Keratinocyte (primary cell): ENCODE measurements around the gene RITA1. TPM values are rescaled to one million over a fixed set of nuclear protein-coding genes. Genes with fewer than 3 reads are reported as not detected.
A peak's percentile ranks its signal among the peaks of the same experiment; 100 is the strongest.

Experiments
- DNase-seq: peaks from one replicate; pipeline ENCODE4 v3.0.0-alpha.2; 2011; ENCODE audit warnings: low read depth, missing footprints, low spot score
- FAIRE-seq: peaks from 2 replicates; lab custom pipeline; 2011; peaks lifted over from hg19 to GRCh38; lab: Jason Lieb, UNC
- H2AFZ ChIP-seq: 2 replicates; pipeline ENCODE4 v1.6.0; 2012; ENCODE audit warnings: low read length, control low read depth, inconsistent platforms; ENCODE audit not compliant: control insufficient read depth
- H3K27ac ChIP-seq: 2 replicates; pipeline ENCODE4 v1.5.1; 2011; ENCODE audit warnings: low read length; ENCODE audit not compliant: control insufficient read depth, insufficient read depth
- H3K27me3 ChIP-seq: 3 replicates; pipeline ENCODE4 v1.6.0; 2011; ENCODE audit warnings: low read length; ENCODE audit not compliant: control insufficient read depth, insufficient read depth; ENCODE audit errors: extremely low read depth
- H3K36me3 ChIP-seq, 2 experiments: 2 replicates in 1 of 2; 3 replicates in 1 of 2; pipeline ENCODE4 v1.5.1; 2011; ENCODE audit warnings: low read length in 2 of 2, mild to moderate bottlenecking in 1 of 2; ENCODE audit not compliant: control insufficient read depth in 2 of 2, insufficient read depth in 2 of 2; ENCODE audit errors: extremely low read depth in 1 of 2
- H3K4me1 ChIP-seq: 3 replicates; pipeline ENCODE4 v1.5.1; 2011; ENCODE audit warnings: low read length; ENCODE audit not compliant: control insufficient read depth, insufficient read depth; ENCODE audit errors: extremely low read depth
- H3K4me2 ChIP-seq: 3 replicates; pipeline ENCODE4 v1.6.0; 2011; ENCODE audit warnings: low read depth, low read length; ENCODE audit not compliant: control insufficient read depth, insufficient read depth; ENCODE audit errors: extremely low read depth
- H3K4me3 ChIP-seq, 3 experiments: fragments of 200-600 bp in 1 of 3; sonication (generic) in 1 of 3; 2 replicates in 2 of 3; 3 replicates in 1 of 3; pipeline ENCODE4 v1.5.1; 2011 to 2016; ENCODE audit warnings: low read length in 3 of 3, mild to moderate bottlenecking in 3 of 3, control low read depth in 2 of 3, inconsistent platforms in 1 of 3, low read depth in 1 of 3, mixed read lengths in 1 of 3, mixed run types in 1 of 3, moderate library complexity in 1 of 3; ENCODE audit not compliant: control insufficient read depth in 2 of 3, insufficient read depth in 2 of 3; ENCODE audit errors: extremely low read depth in 1 of 3
- H3K79me2 ChIP-seq: 2 replicates; pipeline ENCODE4 v1.6.0; 2012; ENCODE audit warnings: low read length; ENCODE audit not compliant: control insufficient read depth, insufficient read depth
- H3K9ac ChIP-seq: 3 replicates; pipeline ENCODE4 v1.6.0; 2011; ENCODE audit warnings: low read length; ENCODE audit not compliant: control insufficient read depth, insufficient read depth; ENCODE audit errors: extremely low read depth
- H3K9me1 ChIP-seq: 3 replicates; pipeline ENCODE4 v1.6.0; 2011; ENCODE audit warnings: low read length; ENCODE audit not compliant: control insufficient read depth, insufficient read depth; ENCODE audit errors: extremely low read depth
- H3K9me3 ChIP-seq: 2 replicates; pipeline ENCODE4 v1.5.1; 2012; ENCODE audit warnings: low read depth, low read length; ENCODE audit not compliant: control insufficient read depth
- H4K20me1 ChIP-seq: 3 replicates; pipeline ENCODE4 v1.6.0; 2011; ENCODE audit warnings: low read length; ENCODE audit not compliant: control insufficient read depth, insufficient read depth; ENCODE audit errors: extremely low read depth
- CTCF ChIP-seq, 3 experiments: IDR thresholded peaks in 1 of 3; conservative IDR thresholded peaks in 1 of 3; optimal IDR thresholded peaks in 1 of 3; 2 replicates in 2 of 3; 3 replicates in 1 of 3; pipeline versions ENCODE3 to v1.5.1; 2011; ENCODE audit warnings: low read length in 3 of 3, mild to moderate bottlenecking in 3 of 3, moderate library complexity in 2 of 3, control low read depth in 1 of 3, inconsistent platforms in 1 of 3; ENCODE audit not compliant: insufficient read depth in 2 of 3; ENCODE audit errors: extremely low read depth in 1 of 3
- EZH2 ChIP-seq: IDR thresholded peaks from one replicate; pipeline ENCODE4 v1.6.1; 2012; ENCODE audit warnings: inconsistent platforms, mild to moderate bottlenecking, low read length, moderate library complexity
- dilution Hi-C: fragments of 300-500 bp; cut with MboI; formaldehyde crosslinking; loops from one replicate; pipeline ENCODE4 v1.7.0; 2020; ENCODE audit warnings: low sequenced_read_pairs; ENCODE audit not compliant: extremely low pct_ligation_motif_present
- polyA plus RNA-seq, 5 experiments: library from polyadenylated mRNA; depleted of rRNA in 3 of 5; stranded (reverse) in 3 of 5; stranded (forward) in 1 of 5; unstranded in 1 of 5; fragments of >200 nt; gene quantifications; 1 replicate in 1 of 5; 2 replicates in 3 of 5; 3 replicates in 1 of 5; pipeline versions ENCODE4 v1.2.1 to v1.2.3, GENCODE V29; 2011 to 2012; ENCODE audit warnings: missing spikeins in 2 of 5, low read depth in 1 of 5, low replicate concordance in 1 of 5
- small RNA-seq, 3 experiments: library from RNA; depleted of rRNA; stranded (forward); fragments of <200 nt; gene quantifications; one replicate each; pipeline ENCODE3, GENCODE V24; 2012; ENCODE audit warnings: low read depth in 3 of 3, low replicate concordance in 1 of 3; ENCODE audit not compliant: insufficient read length in 3 of 3

Gene RITA1
- polyA plus RNA-seq, 1 donor (not counting 4 experiments of a cell fraction or from before 2014, with no cell fraction given), result 11.8 TPM

GRCh38 chr12:113241191-113242025, 55.9 kb downstream of the RITA1 start:
- peak overlapping the region; percentile 80 for H3K4me2 ChIP-seq
- peak overlapping the region; percentile 68 for H3K9ac ChIP-seq
- H3K4me3 ChIP-seq, result peak overlapping the region in 2 of 3 experiments; percentile 1 to 22
- DNase-seq, result peak; percentile 89
- H3K36me3 ChIP-seq, result no peaks in the 10 kb centered on the region
- dilution Hi-C loops, result no loop called here
- H3K9me1 ChIP-seq, result no peaks in the 10 kb centered on the region
- no peaks in the 10 kb centered on the region for H3K79me2 ChIP-seq
- H3K27me3 ChIP-seq, result no peaks in the 10 kb centered on the region
- peaks cover 54% of the 10 kb centered on the region for H3K4me1 ChIP-seq
- peak; percentile 79 for FAIRE-seq
- H2AFZ ChIP-seq, result peak overlapping the region; percentile 22
- no peak for TF ChIP-seq EZH2
- no peak for TF ChIP-seq CTCF (optimal IDR thresholded peaks at IDR 0.05 in 1 of 3, IDR thresholded peaks at IDR 0.05 in 1 of 3, conservative IDR thresholded peaks at IDR 0.05 in 1 of 3; ENCODE audit: extremely low read depth in 1 of 3, insufficient read depth in 2 of 3, low read length in 3 of 3)
- no peaks in the 10 kb centered on the region for H3K9me3 ChIP-seq
- peak overlapping the region; percentile 94 for H3K27ac ChIP-seq
- no peaks in the 10 kb centered on the region for H4K20me1 ChIP-seq

Small RNAs within 50 kb of the gene (small RNA-seq; reads per million reads assigned to genes)
- gene MIR7106 (0 reads per million in 3 experiments), gene RF00019 (0 reads per million in 3 experiments)

Other genes starting within 250 kb of the RITA1 start
- gene OAS3, start 247.2 kb upstream of the RITA1 start, polyA plus RNA-seq, result 54.1 to 104 TPM (median 59.2 TPM) in 3 replicates
- gene OAS2, start 207.2 kb upstream of the RITA1 start, polyA plus RNA-seq, result 88.1 to 106 TPM (median 92.7 TPM) in 3 replicates
- gene DTX1, start 129.0 kb upstream of the RITA1 start, polyA plus RNA-seq, result not detected in 3 replicates
- gene RASAL1, start 50.0 kb upstream of the RITA1 start, polyA plus RNA-seq, result 0.05 to 0.17 TPM (median 0.06 TPM) in 3 replicates
- gene CFAP73, start 36.0 kb upstream of the RITA1 start, polyA plus RNA-seq, result not detected in 3 replicates
- gene DDX54, start 243 bp upstream of the RITA1 start, polyA plus RNA-seq, result 42.1 to 47.3 TPM (median 44.6 TPM) in 3 replicates
- 6.8 to 13.9 TPM (median 8.0 TPM) in 3 replicates for gene TPCN1, start 35.7 kb downstream of the RITA1 start, polyA plus RNA-seq
- gene SLC8B1, start 149.4 kb downstream of the RITA1 start, polyA plus RNA-seq, result 8.0 to 14.6 TPM (median 8.8 TPM) in 3 replicates
- 6.4 to 12.9 TPM (median 10.8 TPM) in 3 replicates for gene PLBD2, start 172.9 kb downstream of the RITA1 start, polyA plus RNA-seq
- gene SDS, start 218.2 kb downstream of the RITA1 start, polyA plus RNA-seq, result not detected in 3 replicates
- gene SDSL, start 236.7 kb downstream of the RITA1 start, polyA plus RNA-seq, result 1.4 to 4.7 TPM (median 1.9 TPM) in 3 replicates